OCI-LY1 (cell line): Measurements from ENCODE around the gene KLHDC7B.

Source experiments
- H2AFZ ChIP-seq: fragments of 200-600 bp; sonication (generic), shearing (Covaris generic); 2 replicates; pipeline ENCODE4 v1.6.0; 2014; ENCODE audit warnings: antibody characterized with exemption, mild to moderate bottlenecking, low read length
- H3F3A ChIP-seq: fragments of 200-600 bp; sonication (generic), shearing (Covaris generic); 2 replicates; pipeline ENCODE4 v1.6.0; 2014; ENCODE audit warnings: mild to moderate bottlenecking, antibody characterized with exemption, low read length, moderate library complexity; ENCODE audit not compliant: insufficient read depth
- H3K27ac ChIP-seq: fragments of 200-600 bp; sonication (generic); 2 replicates; pipeline ENCODE4 v1.5.1; 2014; ENCODE audit warnings: low read length, mixed run types, mild to moderate bottlenecking, low read depth; ENCODE audit not compliant: poor library complexity, severe bottlenecking
- H3K27me3 ChIP-seq: fragments of 200-600 bp; sonication (generic); 2 replicates; pipeline ENCODE4 v1.6.0; 2014; ENCODE audit warnings: antibody characterized with exemption, mild to moderate bottlenecking, low read length, moderate library complexity; ENCODE audit not compliant: insufficient read depth
- H3K36me3 ChIP-seq: fragments of 200-600 bp; sonication (generic); 2 replicates; pipeline ENCODE4 v1.6.1; 2014; ENCODE audit warnings: mild to moderate bottlenecking, antibody characterized with exemption, low read length, moderate library complexity, mixed read lengths; ENCODE audit not compliant: insufficient read depth
- H3K4me1 ChIP-seq: fragments of 200-600 bp; sonication (generic); 2 replicates; pipeline ENCODE4 v1.5.1; 2014; ENCODE audit warnings: mild to moderate bottlenecking, low read length, moderate library complexity; ENCODE audit not compliant: insufficient read depth, severe bottlenecking
- H3K4me2 ChIP-seq: fragments of 200-600 bp; sonication (generic), shearing (Covaris generic); 2 replicates; pipeline ENCODE4 v1.6.1; 2014; ENCODE audit warnings: low read length
- H3K4me3 ChIP-seq: fragments of 200-600 bp; sonication (generic); 2 replicates; pipeline ENCODE4 v1.5.1; 2014; ENCODE audit warnings: low read length, low read depth, mild to moderate bottlenecking, mixed read lengths; ENCODE audit not compliant: poor library complexity, severe bottlenecking
- H3K79me2 ChIP-seq: fragments of 200-600 bp; shearing (Covaris generic); 2 replicates; pipeline ENCODE4 v1.6.1; 2016; ENCODE audit warnings: mixed run types, low read length, mixed read lengths; ENCODE audit not compliant: insufficient read depth
- H3K9ac ChIP-seq: fragments of 200-600 bp; sonication (generic), shearing (Covaris generic); 2 replicates; pipeline ENCODE4 v1.6.1; 2014; ENCODE audit warnings: mild to moderate bottlenecking, low read length, mixed read lengths
- H3K9me2 ChIP-seq: fragments of 200-600 bp; sonication (generic), shearing (Covaris generic); 2 replicates; pipeline ENCODE4 v1.6.1; 2014; ENCODE audit warnings: low read depth, mild to moderate bottlenecking, low read length, mixed read lengths
- H3K9me3 ChIP-seq: fragments of 200-600 bp; shearing (Covaris generic); 2 replicates; pipeline ENCODE4 v1.6.1; 2014; ENCODE audit warnings: low read length, mixed read lengths
- H4K20me1 ChIP-seq: fragments of 200-600 bp; sonication (generic), shearing (Covaris generic); 2 replicates; pipeline ENCODE4 v1.6.0; 2016; ENCODE audit warnings: mild to moderate bottlenecking, low read length; ENCODE audit not compliant: insufficient read depth
- CTCF ChIP-seq: fragments of 200-600 bp; sonication (generic), shearing (Covaris generic); IDR thresholded peaks from 2 replicates; pipeline ENCODE4 v1.5.1; 2017; ENCODE audit warnings: mild to moderate bottlenecking, antibody characterized with exemption, low read length, moderate library complexity, mixed read lengths
- EZH2 ChIP-seq: fragments of 200-600 bp; sonication (generic), shearing (Covaris generic); IDR thresholded peaks from 2 replicates; pipeline ENCODE4 v1.8.0; 2017; ENCODE audit warnings: borderline replicate concordance, mixed run types, mild to moderate bottlenecking, antibody characterized with exemption, low read length, moderate library complexity, mixed read lengths

Gene KLHDC7B

GRCh38 chr22:50525104-50525857, 20.4 kb upstream of the KLHDC7B start, which contains the start of gene SCO2:
Gene SCO2, minus strand, starts transcription at chr22:50525598. Its CDS starts 1,187 bp downstream, at chr22:50524411.
- H2AFZ ChIP-seq = no peak within 1 kb of the TSS
- no peaks in the 10 kb centered on the region for H3K9me2 ChIP-seq
- H3K4me1 ChIP-seq = peaks cover 36% of the 10 kb centered on the region
- H3K27ac ChIP-seq = peak within 1 kb of the TSS; percentile 66
- no peaks in the 10 kb centered on the region for H3K27me3 ChIP-seq
- H3K4me2 ChIP-seq = peak within 1 kb of the TSS; percentile 91
- H4K20me1 ChIP-seq = no peaks in the 10 kb centered on the region
- TF ChIP-seq CTCF = peak; percentile 48
- no peak for TF ChIP-seq EZH2
- peaks cover 4% of the 10 kb centered on the region; the same call in 1 of the 2 replicates for H3F3A ChIP-seq
- H3K4me3 ChIP-seq = peak within 1 kb of the TSS; percentile 68
- H3K9me3 ChIP-seq = no peaks in the 10 kb centered on the region
- H3K79me2 ChIP-seq = no peaks in the 10 kb centered on the region
- peaks cover 44% of the 10 kb centered on the region for H3K36me3 ChIP-seq
- peak within 1 kb of the TSS; percentile 84 for H3K9ac ChIP-seq

GRCh38 chr22:50525858-50526107, 19.9 kb upstream of the KLHDC7B start:
- Histone ChIP-seq H3K27ac (peak overlapping the region; percentile 66), H3K79me2 (no peaks in the 10 kb centered on the region), H3K9me2 (no peaks in the 10 kb centered on the region), H3F3A (peaks cover 4% of the 10 kb centered on the region; the same call in 1 of the 2 replicates), H2AFZ (no peak overlapping the region), H3K4me1 (peaks cover 36% of the 10 kb centered on the region), H3K27me3 (no peaks in the 10 kb centered on the region), H3K4me3 (peak overlapping the region; percentile 68), H3K36me3 (peaks cover 41% of the 10 kb centered on the region), H3K9ac (peak overlapping the region; percentile 78), H3K9me3 (no peaks in the 10 kb centered on the region), H3K4me2 (peak overlapping the region; percentile 84), H4K20me1 (no peaks in the 10 kb centered on the region)
- TF ChIP-seq EZH2 = no peak
- TF ChIP-seq CTCF = no peak

- Histone ChIP-seq H3K9me2 (no peaks in the 10 kb centered on the region), H3K27ac (peak overlapping the region; percentile 66), H3K9ac (peak overlapping the region; percentile 78), H3K27me3 (no peaks in the 10 kb centered on the region), H3K4me1 (peaks cover 40% of the 10 kb centered on the region), H3K79me2 (no peaks in the 10 kb centered on the region), H3K36me3 (peaks cover 36% of the 10 kb centered on the region), H3K9me3 (no peaks in the 10 kb centered on the region), H4K20me1 (no peaks in the 10 kb centered on the region), H3K4me3 (peak overlapping the region; percentile 68), H3F3A (peaks cover 4% of the 10 kb centered on the region; the same call in 1 of the 2 replicates), H3K4me2 (peak overlapping the region; percentile 84), H2AFZ (no peak overlapping the region)
- TF ChIP-seq EZH2 (no peak), CTCF (peak; percentile 76)
Measured at GRCh38 chr22:50526108-50526833, 19.4 kb upstream of the KLHDC7B start.
